Ramos (cell line): ENCODE results near the gene ECEL1.
"Not testable (repeated sequence)": the region's sequence is repeated elsewhere in the genome, so short reads cannot be mapped to it uniquely, and the experiment has no call there.

Source experiments
- in situ Hi-C: fragments of 300-500 bp; cut with MboI; formaldehyde crosslinking; loops from one replicate; pipeline ENCODE4 v1.14.3; 2022; ENCODE audit warnings: low sequenced_read_pairs; ENCODE audit not compliant: unreplicated experiment

The ECEL1 gene

DNA sequence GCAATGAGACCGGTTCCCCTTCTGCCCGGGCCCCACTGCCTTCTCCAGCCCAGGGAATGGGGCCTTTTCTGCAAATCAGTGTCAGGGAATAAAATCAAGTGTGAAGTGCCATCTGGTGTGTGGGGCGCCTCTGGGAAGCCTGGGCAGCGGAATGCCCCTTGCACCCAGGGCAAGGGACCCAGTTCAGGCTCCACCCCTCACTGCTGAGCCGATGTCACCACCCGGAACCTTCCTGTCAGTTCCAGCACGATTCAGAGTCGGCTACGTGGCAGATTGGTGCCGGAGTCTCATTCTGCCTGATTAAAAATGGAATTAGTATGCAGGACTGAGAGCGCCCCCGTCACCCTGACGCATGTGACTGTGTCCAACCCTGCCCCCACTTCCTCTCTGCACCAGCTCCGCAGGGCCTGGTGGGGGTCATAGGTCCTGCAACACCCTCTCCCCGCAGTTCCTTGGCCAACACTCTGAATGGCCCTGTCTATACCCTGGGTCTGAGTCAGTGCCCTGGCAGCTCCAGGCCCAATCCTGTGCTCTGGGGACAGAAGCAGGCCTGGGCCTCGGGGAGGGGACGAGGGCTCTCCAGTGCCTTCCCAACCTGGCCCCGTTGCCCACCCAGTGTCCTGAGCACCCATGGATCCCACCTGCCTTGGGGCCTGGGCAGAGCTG is 39.9 kb downstream of the ECEL1 start:
- in situ Hi-C loops = no loop called here

GRCh38 chr2:232447091-232447620 is 40.5 kb downstream of the ECEL1 start:
- in situ Hi-C loops = no loop called here

DNA sequence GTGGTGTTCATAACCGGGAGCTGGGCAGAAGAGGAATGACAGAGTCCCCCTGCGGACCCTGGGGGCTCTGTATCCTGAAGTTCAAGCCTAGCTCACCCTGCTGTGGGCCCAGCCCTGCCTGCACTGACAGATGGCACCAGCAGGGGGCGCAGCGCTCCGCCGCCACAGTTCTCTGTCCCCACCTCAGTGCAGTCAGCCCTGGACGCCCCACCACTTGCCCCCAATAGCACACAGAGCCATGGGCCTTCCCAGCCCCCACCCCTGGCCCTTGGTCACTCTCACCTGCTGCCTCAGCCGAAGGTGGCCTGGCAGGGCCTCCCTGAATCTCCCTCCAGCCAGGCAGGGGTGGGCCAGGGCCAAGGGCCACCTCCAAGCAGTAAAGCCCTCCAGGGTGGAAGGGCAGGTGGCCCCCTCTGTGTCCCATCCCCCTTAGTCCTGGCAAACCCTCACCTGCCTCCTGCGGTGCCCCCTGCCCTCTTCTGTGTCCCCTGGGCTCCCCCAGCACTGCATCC is 41.3 kb downstream of the ECEL1 start:
- in situ Hi-C loops = not testable (repeated sequence)

DNA sequence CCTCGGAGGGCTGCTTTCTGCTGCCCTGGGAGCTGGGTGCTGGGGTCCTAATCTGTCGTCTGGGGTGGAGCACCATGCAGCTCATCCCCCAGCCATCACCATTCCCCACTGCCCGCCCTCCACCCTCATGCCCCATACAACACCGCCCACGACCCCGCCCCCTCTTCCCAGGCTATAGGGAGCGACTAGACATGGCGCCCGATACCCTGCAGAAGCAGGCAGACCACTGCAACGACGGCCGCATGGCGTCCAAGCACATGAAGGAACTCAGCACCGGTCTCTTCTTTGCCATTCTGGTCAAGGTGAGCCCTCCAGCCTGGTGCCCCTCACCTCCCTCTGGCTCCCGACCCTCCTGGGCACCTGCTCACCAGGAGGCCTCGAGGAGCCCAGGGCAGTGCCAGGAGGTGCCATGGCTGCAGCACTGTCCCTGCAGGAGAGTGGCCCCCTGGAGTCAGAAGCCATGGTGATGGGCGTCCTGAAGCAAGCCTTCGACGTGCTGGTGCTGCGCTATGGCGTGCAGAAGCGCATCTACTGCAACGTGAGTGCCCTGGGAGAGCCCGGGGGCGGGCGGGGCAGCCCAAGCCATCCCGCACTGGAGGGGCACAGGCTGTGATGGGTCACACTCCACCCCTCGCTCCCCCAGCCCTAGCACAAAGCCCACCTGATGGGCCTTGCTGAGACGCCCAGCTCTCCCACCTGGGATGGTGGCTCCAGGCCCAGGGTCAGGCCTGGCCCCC is 42.3 kb downstream of the ECEL1 start:
- in situ Hi-C loops = not testable (repeated sequence)

DNA sequence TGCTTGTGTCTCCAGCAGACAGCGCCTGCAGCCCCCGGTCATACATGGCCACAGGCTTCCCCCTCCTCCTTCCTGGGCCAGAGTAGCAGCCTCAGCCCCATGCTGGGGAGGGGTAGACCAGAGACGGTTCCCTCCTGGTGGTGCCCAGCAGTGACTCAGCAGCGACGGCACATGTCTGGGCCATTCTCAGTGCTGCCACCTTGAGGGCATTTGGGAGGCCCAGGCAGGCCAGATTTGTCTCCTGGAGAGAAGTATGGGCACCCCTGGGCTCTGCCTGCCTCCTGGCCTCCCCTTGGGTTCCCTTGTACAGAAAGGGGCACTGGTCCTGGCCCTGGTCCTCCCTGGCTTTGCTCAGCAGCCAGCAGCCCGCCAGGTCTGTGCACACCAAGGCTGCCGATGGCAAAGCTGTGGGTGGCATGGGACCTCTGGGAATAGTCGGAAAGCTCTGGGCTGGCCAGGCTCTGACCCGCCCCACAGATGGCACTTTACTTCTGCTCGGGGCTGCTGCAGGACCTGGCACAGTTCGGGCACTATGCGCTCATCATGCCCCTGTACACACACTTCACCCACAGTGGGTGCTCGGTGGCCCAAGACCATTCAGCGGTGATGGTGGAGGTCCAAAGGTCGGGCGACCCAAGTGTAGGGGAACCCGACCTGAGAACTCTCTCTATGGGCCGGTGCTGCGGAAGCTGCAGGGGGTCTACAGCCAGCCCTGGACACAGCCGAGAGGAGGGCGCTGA is 43.1 kb downstream of the ECEL1 start:
- in situ Hi-C loops = loop anchor here (5.0 kb wide), 1 partner anchor 83 kb away; the partner anchor contains the start of gene CHRND

DNA sequence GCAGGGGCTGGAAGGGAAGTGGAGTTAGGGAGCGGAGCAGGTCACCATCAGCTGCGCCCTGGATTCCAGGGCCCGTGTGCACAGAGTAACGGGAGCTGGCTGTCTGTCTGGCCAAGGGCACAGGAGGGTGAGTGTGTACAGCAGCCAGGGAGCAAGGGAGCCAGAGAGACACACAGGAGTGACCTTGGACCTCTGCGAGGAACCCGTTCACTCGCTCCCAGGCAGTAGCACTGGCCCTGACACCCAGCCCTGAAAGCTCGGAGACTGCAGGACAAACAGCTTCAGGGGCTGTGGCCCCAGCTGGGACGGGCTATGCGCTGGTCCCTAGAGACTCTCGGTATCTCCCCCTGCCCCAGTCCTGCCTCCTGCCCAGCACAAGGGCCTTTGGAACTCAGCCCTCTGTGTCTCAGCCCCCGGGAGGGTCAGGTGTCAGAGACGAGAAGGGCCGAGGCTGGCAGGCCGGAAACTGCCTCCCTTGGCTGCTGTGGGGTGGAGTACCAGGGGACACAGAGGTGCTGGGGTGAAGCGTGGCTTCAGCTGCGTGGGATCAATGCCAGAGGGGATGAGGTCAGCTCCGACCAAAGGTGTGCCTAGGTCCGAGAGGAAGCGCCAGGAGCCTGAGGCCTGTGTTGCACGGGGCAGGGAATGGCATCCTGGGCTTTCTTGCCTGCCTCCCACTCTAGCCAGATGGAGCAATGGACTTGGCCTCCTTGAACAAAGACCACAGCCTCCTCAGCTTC is 43.8 kb downstream of the ECEL1 start:
- in situ Hi-C loops = loop anchor here (5.0 kb wide), 1 partner anchor 83 kb away; the partner anchor contains the start of gene CHRND

DNA sequence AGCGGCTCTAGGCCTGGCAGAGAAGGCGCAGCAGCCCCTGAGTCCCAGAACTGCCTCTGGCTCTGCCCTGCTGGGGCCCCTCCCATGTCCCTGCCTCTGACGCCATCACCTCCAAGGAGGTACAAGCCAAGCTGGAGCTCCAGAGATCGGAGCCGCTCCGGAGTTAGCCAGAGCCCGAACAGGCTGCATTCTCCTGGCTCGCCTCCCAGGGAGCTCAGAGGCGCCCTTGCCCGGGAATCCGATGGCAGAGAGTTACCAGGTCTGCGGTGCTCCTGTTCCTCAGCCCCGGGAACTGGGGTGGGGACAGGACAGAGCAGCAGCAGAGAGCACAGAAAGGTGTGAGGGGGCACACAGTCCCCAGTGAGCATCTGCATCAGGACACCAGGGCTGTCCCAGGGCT is 44.6 kb downstream of the ECEL1 start:
- in situ Hi-C loops = loop anchor here (5.0 kb wide), 1 partner anchor 84 kb away; the partner anchor contains the start of gene CHRND

DNA sequence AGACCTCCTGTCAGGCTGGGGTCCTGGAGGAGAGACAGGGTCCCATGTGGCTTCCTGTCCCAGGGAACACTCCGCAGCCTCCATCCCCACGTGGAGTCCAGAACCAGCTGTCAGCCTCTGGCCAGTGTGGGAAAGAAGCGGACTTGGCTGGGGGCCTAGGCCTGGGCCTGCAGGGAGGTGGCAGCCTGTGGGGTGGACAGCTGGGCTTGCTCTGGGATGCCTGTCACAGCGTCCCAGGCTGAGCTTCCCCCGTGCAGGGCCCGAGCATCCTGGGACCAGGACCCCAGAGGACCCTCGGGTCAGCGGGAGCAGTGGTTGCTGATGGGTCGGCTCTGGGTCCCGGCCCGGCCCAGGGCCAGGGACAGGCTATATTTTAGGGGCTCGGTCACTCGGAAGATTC is 45.2 kb downstream of the ECEL1 start:
- in situ Hi-C loops = loop anchor here (5.0 kb wide), 1 partner anchor 85 kb away; the partner anchor contains the start of gene CHRND

- in situ Hi-C loops = loop anchor here (5.0 kb wide), 1 partner anchor 85 kb away; the partner anchor contains the start of gene CHRND
Observed at GRCh38 chr2:232441922-232442321, 45.7 kb downstream of the ECEL1 start.

- in situ Hi-C loops = loop anchor here (5.0 kb wide), 1 partner anchor 86 kb away; the partner anchor contains the start of gene CHRND
Observed at GRCh38 chr2:232441147-232441651, 46.4 kb downstream of the ECEL1 start.

DNA sequence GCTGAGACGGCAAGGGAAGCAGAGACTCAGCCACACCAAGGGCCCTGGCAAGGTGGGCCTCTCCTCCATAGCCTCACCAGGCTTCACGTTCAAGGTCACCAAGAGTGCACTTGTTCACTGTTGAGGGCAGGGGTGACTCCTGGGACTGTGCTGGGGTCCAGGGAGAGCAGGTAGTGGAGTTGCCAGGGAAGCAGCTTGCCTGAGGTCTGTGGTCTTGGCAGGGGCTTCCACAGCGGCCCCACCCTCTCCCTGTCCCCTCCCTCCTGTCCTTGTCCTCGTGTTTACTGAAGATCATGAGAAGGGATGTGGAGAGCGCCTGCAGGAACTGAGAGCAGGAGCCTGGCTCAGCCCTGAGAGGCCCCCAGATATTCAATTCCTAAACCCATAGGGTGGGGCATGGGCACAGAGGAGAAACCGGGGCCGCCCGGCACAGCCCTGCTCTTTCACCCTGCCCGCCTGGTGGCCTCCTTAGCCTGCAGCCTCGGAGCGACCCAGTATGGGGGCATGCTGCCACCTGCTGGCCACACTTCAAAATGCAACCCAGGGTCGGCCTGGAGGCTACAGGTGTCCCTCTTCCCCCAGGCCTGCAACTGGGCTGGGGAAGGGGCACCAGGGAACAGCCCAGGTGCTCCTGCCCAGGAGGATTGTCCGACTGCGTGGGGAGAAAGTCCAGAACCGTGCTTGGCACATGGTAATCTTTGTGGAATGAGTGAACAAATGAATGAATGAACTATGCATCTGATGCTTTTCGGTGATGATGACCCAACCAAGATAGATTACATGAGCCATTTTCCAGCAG is 47.2 kb downstream of the ECEL1 start:
- in situ Hi-C loops = loop anchor here (5.0 kb wide), 1 partner anchor 87 kb away; the partner anchor contains the start of gene CHRND

DNA sequence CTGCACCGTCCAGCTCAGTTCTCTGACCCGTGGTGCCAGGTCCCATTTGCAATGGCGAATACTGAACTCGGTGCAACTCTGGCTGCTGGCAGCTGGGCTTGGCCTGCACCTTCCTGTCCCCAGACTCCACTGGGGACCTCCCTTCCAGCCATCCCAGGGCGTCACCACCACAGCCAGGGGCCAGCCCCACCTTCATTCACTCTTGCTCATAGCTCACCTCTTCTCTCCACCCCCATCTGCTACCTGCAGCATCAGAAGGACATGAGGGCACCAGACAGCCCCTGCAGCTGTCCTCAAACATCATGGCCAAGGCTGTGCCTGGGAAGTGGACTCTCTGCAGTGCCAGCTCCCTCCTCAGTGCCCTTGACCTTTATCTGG is 47.9 kb downstream of the ECEL1 start:
- in situ Hi-C loops = loop anchor here (5.0 to 10.0 kb wide), 3 partner anchors 88 to 535 kb away; partner anchors contain the start of gene CHRND

GRCh38 chr2:232438951-232439757 is 48.5 kb downstream of the ECEL1 start:
- in situ Hi-C loops = loop anchor here (10.0 kb wide), 2 partner anchors 94 to 534 kb away; no protein-coding TSS in a partner anchor

GRCh38 chr2:232438091-232438490 is 49.5 kb downstream of the ECEL1 start:
- in situ Hi-C loops = loop anchor here (10.0 kb wide), 2 partner anchors 93 to 533 kb away; no protein-coding TSS in a partner anchor

GRCh38 chr2:232437195-232437571 is 50.5 kb downstream of the ECEL1 start:
- in situ Hi-C loops = loop anchor here (10.0 kb wide), 2 partner anchors 92 to 532 kb away; no protein-coding TSS in a partner anchor

GRCh38 chr2:232436381-232437194 is 51.0 kb downstream of the ECEL1 start:
- in situ Hi-C loops = loop anchor here (10.0 kb wide), 2 partner anchors 92 to 532 kb away; no protein-coding TSS in a partner anchor
